ENCODE data around the gene ATG10.
"Not testable (repeated sequence)": the region's sequence is repeated elsewhere in the genome, so short reads cannot be mapped to it uniquely, and the experiment has no call there.

The ATG10 gene

DNA sequence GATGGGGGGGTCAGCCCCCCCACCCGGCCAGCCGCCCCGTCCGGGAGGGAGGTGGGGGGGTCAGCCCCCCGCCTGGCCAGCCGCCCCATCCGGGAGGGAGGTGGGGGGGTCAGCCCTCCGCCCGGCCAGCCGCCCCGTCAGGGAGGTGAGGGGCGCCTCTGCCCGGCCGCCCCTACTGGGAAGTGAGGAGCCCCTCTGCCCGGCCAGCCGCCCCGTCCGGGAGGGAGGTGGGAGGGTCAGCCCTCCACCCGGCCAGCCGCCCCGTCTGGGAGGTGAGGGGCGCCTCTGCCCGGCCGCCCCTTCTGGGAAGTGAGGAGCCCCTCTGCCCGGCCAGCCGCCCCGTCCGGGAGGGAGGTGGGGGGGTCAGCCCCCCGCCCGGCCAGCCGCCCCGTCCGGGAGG lies 168.0 kb downstream of the ATG10 start:
- DNase-seq: not testable (repeated sequence)

DNA sequence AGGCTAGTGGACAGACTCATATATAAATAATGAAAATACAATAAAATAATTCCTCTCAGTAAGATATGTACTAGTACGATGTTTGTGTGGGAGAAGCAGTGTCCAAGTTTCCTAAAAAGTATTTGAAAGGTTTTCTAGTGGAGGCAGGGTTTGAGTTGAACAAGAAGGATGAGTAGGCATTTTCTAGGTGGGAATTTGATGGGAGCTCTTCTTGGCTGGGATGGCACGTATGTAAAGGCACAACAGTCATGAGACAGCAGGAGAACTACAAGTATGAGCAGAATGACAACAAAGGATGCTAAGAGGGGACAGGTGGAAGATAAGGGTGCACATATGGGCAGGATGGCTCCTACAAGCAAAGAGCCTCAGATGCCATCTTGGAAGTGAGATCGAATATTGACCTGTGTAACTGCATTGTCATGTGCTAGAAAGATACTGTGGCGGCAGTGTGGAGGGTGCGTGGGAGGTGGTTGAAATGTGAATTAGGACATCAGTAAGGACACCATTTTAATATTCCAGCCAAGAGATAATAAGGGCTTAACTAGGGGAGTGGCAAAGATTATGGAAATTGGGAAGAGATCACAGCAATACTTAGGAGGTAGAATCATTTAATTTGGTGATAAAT lies 170.5 kb downstream of the ATG10 start:
- no peak for DNase-seq

DNA sequence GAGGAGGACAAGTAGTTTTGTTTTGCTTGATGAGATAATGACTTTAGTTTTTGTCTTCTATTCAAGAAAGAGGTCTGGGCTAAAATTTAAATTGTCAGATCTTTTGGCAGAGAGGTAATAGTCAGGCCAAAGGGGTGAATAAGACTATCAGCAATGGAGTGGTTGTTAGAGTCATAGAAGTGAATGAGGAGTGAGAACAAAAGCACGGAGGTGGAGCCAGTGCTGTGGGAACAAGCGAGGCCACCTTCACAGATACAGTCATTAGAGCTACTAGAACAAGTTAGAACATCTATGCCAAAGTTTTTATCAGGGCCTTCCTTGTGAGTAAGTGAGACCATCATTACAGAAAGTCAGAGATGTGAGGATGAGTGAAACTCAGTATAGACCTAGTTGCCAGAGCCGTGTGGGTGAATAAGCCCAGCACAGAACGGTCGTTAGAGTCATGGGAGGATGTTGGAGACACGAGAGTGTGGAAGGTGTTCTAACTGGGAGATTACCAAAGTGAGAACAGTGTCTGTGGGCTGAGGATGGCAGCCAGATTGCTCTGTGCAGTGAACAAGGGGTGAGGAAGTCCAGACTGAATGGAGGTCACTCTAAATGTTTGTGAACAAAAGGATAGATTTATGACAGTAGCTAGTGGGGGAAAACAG lies 171.2 kb downstream of the ATG10 start:
- no peak for DNase-seq

DNA sequence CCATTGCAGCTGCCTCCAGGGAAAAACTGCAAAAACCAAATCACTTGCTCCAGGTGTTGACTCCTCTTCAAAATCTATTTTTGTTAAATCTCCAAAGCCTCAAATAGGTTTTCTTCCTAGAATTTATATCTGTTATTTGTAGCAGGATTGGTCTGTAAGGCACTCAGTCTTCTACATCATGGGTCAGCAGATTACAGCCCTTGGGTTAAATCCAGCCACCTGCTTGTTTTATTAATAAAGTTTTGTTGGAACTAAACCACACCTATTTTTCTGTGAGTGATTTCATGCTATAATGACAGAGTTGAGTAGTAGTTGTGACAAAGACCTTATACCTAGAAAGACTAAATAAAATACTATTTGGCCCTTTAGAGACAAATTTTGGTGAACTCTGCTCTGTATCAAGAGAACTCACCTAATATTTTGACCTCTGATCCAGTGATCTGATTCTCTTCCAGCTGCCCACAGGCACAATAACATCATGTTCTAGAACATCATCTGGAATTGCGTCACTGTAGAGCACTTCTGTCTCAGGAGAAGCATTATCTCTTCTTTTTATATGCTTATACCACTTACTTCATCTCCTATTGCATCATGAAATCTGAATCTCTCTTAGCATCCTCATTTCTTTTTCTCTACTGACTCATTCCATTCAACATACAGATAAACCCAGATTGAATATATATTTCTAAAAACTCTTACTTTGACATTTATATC lies 176.2 kb downstream of the ATG10 start:
- DNase-seq: no peak

GRCh38 chr5:82149434-82149833 lies 177.6 kb downstream of the ATG10 start:
- no peak for DNase-seq

- no peak for DNase-seq
These were observed 178.7 kb downstream of the ATG10 start for GRCh38 chr5:82150559-82150958.

DNA sequence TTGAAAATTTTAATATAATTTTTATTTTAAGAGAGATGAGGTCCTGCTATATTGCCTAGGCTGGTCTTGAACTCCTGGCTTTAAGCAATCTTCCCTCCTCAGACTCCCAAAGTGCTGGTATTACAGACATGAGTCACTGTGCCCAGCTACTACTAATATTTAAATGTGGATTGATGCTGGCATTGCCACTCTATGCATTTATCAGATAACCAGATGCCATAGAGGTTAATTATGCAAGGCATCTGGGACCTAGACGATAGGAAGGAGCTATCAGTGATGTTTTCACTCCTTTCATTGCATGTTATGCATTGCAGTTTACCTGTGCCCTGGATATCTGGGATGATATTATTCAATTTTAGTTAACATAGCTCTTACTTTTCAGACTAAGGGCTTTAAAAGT lies 179.4 kb downstream of the ATG10 start:
- DNase-seq: no peak

GRCh38 chr5:82151662-82152061 lies 179.8 kb downstream of the ATG10 start:
- no peak for DNase-seq

- DNase-seq: no peak
These were observed 181.2 kb downstream of the ATG10 start for GRCh38 chr5:82152978-82153481.

GRCh38 chr5:82154776-82155175 lies 183.0 kb downstream of the ATG10 start:
- DNase-seq: no peak

GRCh38 chr5:82155305-82155704 lies 183.5 kb downstream of the ATG10 start:
- no peak for DNase-seq

- no peak for DNase-seq
These were observed 185.1 kb downstream of the ATG10 start for GRCh38 chr5:82156874-82157273.

DNA sequence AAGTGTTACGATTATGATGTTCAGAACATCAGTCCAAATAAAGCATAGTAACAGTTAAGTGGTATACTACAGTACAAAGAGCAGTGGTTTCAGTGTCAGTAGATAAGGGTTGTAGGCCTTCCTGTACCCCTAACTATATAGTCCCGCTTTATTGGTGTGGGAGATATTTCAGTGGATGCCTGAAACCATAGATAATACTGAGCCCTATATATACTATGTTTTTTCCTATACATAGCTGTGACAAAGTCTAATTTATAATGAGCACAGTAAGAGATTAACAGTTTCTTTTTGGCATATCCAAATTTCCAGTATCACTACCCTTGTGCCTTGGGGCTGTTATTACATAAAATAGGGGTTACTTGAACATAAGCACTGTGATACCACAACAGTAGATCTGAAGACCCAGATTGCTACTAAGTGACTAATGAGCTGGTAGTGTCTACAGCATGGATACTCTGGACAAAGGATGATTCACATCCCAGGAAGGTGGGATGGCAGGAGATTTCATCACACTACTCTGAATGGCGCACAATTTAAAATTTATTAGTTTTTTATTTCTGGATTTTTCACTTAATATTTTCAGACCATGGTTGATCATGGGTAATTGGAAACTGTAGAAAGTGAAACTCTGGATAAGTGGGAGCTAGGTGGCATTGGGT lies 187.1 kb downstream of the ATG10 start:
- DNase-seq: no peak

DNA sequence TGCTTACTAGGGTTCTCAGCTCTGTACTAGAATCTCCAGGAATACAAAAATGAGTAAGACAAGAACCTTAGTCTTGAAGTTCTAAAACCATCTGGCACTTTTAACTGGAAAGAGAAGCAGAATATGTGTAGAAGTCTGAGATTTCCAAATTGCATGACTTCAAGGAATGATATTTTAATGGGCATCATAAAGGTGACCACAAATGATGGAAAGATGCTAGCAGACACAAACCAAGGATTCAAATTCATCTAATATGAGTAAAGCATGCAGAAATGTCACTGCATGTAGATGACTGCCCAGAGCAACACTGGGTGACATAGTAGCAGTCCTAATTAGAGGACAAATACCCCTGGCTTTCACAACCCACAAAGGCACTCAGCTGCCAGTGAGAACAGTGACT lies 189.1 kb downstream of the ATG10 start:
- DNase-seq: no peak

- DNase-seq: no peak
These were observed 190.8 kb downstream of the ATG10 start for GRCh38 chr5:82162573-82162972.

- no peak for DNase-seq
These were observed 191.8 kb downstream of the ATG10 start for GRCh38 chr5:82163452-82164175.

DNA sequence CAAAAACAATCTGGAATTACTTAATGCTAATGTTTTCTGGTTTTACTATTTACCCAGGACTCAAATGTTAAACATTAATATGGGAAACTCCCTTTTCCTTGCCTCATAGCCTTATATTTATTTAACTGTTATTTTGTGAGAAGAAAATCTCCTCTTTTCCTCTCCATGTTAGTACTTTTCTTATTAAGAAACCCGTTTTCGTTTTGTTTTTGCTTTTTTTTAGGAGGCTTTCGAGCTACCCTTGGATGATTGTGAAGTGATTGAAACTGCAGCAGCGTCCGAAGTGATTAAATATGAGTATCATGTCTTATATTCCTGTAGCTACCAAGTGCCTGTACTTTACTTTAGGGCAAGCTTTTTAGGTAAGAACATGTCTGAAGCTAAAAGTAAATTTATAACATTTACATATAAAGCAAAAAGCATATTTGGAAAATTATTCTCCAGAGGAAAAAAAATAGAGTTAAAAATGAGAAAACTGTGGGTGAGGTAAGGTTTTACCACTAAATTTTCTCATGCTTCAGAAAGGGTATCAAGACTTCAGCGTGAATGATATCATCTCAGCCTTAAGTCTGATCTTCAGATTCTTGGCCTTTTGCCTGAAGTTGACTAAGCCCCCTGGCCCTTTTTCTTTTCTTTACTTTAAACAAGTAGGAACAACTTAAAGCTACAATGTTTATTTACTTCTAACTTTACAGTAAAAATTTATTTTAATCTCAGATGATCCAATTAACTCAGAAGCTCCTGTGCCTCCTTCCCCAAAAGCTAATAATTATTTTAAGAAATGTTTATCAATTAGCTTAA lies 192.6 kb downstream of the ATG10 start:
- DNase-seq: no peak

- DNase-seq: no peak
These were observed 193.3 kb downstream of the ATG10 start for GRCh38 chr5:82164977-82165713.

GRCh38 chr5:82165740-82166530 lies 194.1 kb downstream of the ATG10 start:
- DNase-seq: no peak

- no peak for DNase-seq
These were observed 195.6 kb downstream of the ATG10 start for GRCh38 chr5:82167372-82167935.

All from stimulated activated CD4-positive, alpha-beta T cell treated with anti-CD3 and anti-CD28 coated beads, Interleukin-2, amount 100 ng/mL, for 24 hours (primary cell).